ENCODE results near the gene RUBCNL.
"Not testable (repeated sequence)": the region's sequence is repeated elsewhere in the genome, so short reads cannot be mapped to it uniquely, and the experiment has no call there.

RUBCNL gene

GRCh38 chr13:46387064-46387851 is at the start of gene RUBCNL:
RUBCNL (minus strand) TSS chr13:46387252; CDS start chr13:46372475, 14,777 bp downstream.
- no peak for DNase-seq (ENCODE audit: low spot score)

- DNase-seq (ENCODE audit: low spot score), result not testable (repeated sequence)
Measured at GRCh38 chr13:46429558-46429957, 42.5 kb upstream of the RUBCNL start.

GRCh38 chr13:46405457-46405856 is 18.4 kb upstream of the RUBCNL start:
- DNase-seq (ENCODE audit: low spot score), result no peak

- no peak for DNase-seq (ENCODE audit: low spot score)
Measured at GRCh38 chr13:46404733-46405100, 17.7 kb upstream of the RUBCNL start.

GRCh38 chr13:46403851-46404732 is 17.0 kb upstream of the RUBCNL start:
- DNase-seq (ENCODE audit: low spot score), result no peak

- no peak for DNase-seq (ENCODE audit: low spot score)
Measured at GRCh38 chr13:46402178-46402577, 15.1 kb upstream of the RUBCNL start.

- no peak for DNase-seq (ENCODE audit: low spot score)
Measured at GRCh38 chr13:46401432-46401831, 14.4 kb upstream of the RUBCNL start.

- DNase-seq (ENCODE audit: low spot score), result no peak
Measured at GRCh38 chr13:46396341-46396740, 9.3 kb upstream of the RUBCNL start.

GRCh38 chr13:46392967-46393366 is 5.9 kb upstream of the RUBCNL start:
- DNase-seq (ENCODE audit: low spot score), result no peak

- DNase-seq (ENCODE audit: low spot score), result no peak
Measured at GRCh38 chr13:46389457-46390451, 2.7 kb upstream of the RUBCNL start.

- DNase-seq (ENCODE audit: low spot score), result no peak
Measured at GRCh38 chr13:46388846-46389245, 1.8 kb upstream of the RUBCNL start.

- DNase-seq (ENCODE audit: low spot score), result no peak
Measured at GRCh38 chr13:46388308-46388707, 1.3 kb upstream of the RUBCNL start.

GRCh38 chr13:46386392-46387063 is 524 bp downstream of the RUBCNL start:
- no peak for DNase-seq (ENCODE audit: low spot score)

GRCh38 chr13:46385946-46386345 is 1.1 kb downstream of the RUBCNL start:
- no peak for DNase-seq (ENCODE audit: low spot score)

GRCh38 chr13:46383383-46383782 is 3.7 kb downstream of the RUBCNL start:
- DNase-seq (ENCODE audit: low spot score), result no peak

GRCh38 chr13:46382224-46382623 is 4.8 kb downstream of the RUBCNL start:
- DNase-seq (ENCODE audit: low spot score), result no peak

- no peak for DNase-seq (ENCODE audit: low spot score)
Measured at GRCh38 chr13:46380242-46380641, 6.8 kb downstream of the RUBCNL start.

GRCh38 chr13:46379611-46380010 is 7.4 kb downstream of the RUBCNL start:
- DNase-seq (ENCODE audit: low spot score), result no peak

GRCh38 chr13:46378411-46378810 is 8.6 kb downstream of the RUBCNL start:
- no peak for DNase-seq (ENCODE audit: low spot score)

GRCh38 chr13:46377554-46377953 is 9.5 kb downstream of the RUBCNL start:
- DNase-seq (ENCODE audit: low spot score), result no peak

- no peak for DNase-seq (ENCODE audit: low spot score)
Measured at GRCh38 chr13:46374710-46375109, 12.3 kb downstream of the RUBCNL start.

All from left forelimb (tissue), 1 donor.